ENCODE results near the gene MKS1.
A peak's percentile ranks its signal among the peaks of the same experiment; 100 is the strongest.

The MKS1 gene

GRCh38 chr17:58219007-58219788 lies at the start of gene MKS1:
Gene MKS1 (minus strand): TSS chr17:58219255. CDS start chr17:58219230, 25 bp downstream.
- DNase-seq, result peak; percentile 98

DNA sequence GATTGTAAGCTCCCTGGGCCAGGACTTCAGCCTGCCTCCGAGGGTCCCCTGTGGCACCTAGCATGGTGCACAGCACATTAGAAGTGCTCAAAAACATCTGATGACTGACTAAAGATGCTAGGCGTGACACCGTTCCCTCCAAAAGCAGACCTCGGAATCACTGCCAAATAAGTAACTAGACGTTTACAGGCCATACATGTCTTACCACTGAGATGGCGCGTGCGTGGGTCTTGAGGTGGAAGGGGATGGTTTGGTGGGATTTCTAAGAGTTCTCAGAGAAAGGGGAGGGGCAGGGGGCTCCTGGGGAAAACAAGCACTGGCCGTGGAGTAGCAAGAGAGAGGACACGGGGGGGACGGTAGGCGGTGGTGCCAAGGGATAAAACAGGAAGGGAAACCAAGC lies 49.3 kb upstream of the MKS1 start:
- no peak for DNase-seq

DNA sequence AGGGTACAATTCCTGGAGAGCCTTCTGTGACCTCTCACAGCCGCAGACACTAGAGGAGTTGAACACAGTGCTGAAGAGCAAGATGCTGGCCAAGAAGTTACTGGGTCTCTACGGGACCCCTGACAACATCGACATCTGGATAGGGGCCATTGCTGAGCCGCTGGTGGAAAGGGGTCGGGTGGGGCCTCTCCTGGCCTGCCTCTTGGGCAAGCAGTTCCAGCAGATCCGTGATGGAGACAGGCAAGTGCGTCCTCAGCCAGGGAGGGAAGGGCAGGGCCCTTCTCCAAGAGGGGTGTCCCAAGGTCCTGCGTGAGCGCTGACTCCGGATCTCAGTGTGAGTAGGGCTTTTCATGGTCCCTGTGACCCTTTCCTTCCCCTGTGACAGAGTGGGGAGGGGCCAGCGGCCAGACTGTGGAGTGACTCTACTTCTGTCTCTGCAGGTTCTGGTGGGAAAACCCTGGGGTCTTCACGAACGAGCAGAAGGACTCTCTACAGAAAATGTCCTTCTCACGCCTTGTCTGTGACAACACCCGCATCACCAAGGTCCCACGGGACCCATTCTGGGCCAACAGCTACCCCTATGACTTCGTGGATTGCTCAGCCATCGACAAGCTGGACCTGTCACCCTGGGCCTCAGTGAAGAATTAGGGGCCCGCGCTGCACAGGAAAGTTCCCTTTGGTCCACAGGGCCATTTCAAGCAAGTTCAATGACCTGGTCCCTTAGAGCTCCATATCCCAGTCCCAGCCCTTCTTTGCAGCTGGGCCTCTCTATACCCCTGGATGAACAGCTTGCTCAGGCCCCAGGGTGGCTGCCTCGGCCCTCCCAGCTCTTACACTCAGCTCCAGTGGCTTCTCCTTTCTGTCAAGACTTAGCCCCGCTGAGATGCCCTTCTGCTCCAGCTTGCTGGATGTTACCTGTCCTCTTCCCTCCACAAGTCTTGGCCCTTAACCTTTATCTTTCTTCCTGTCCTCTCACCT lies 48.6 kb upstream of the MKS1 start:
- DNase-seq, result peak; percentile 19

- peak; percentile 21 for DNase-seq
Measured at GRCh38 chr17:58265902-58266875, 47.1 kb upstream of the MKS1 start.

GRCh38 chr17:58265271-58265670 lies 46.2 kb upstream of the MKS1 start:
- peak; percentile 14 for DNase-seq

DNA sequence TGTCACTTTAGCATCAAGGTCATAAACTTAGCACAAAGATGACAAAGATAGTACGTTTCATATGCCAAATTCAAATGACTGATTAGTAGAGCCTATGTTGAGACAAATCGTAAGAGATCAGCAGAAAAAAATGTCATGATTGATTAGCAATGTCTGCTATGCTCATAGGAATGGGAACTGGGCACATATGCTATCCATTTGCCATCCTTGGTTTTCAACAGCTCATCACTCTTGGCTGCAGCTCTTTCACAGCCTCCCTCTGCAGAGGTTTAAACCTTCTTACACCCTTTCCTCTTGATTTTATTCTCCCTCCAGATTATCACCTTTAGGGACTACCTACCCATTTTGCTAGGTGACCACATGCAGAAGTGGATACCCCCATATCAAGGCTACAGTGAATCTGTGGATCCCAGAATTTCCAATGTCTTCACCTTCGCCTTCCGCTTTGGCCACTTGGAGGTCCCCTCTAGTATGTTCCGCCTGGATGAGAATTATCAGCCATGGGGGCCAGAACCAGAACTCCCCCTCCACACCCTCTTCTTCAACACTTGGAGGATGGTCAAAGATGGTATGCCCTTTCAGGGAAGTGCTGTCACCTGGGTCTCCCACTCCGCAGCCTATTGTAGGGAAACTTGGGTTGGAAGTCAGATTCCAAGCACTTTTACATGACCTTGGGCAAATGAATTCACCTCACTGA lies 45.5 kb upstream of the MKS1 start:
- no peak for DNase-seq

GRCh38 chr17:58263773-58264172 lies 44.7 kb upstream of the MKS1 start:
- no peak for DNase-seq

DNA sequence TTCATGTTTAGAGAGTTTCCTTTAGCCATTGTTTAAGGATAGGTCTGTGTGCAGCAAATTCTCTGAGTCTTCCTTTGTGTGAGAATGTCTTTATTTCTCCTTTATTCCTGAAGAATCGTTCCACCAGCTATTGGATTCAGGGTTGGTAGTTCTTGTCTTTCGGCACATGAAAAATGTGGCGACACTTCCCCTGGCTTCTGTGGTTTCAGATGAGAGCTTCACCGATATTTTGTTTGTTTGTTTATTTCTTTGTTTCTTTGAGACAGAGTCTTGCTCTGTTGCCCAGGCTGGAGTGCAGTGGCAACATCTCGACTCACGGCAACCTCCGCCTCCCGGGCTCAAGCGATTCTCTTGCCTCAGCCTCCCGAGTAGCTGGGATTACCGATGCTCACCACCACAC lies 43.1 kb upstream of the MKS1 start:
- DNase-seq, result no peak

- no peak for DNase-seq
Measured at GRCh38 chr17:58254803-58255202, 35.7 kb upstream of the MKS1 start.

GRCh38 chr17:58253082-58253481 lies 34.0 kb upstream of the MKS1 start:
- no peak for DNase-seq

- no peak for DNase-seq
Measured at GRCh38 chr17:58252141-58252540, 33.1 kb upstream of the MKS1 start.

GRCh38 chr17:58250344-58251011 lies 31.4 kb upstream of the MKS1 start:
- DNase-seq, result no peak

GRCh38 chr17:58249270-58250133 lies 30.4 kb upstream of the MKS1 start:
- peak; percentile 80 for DNase-seq

DNA sequence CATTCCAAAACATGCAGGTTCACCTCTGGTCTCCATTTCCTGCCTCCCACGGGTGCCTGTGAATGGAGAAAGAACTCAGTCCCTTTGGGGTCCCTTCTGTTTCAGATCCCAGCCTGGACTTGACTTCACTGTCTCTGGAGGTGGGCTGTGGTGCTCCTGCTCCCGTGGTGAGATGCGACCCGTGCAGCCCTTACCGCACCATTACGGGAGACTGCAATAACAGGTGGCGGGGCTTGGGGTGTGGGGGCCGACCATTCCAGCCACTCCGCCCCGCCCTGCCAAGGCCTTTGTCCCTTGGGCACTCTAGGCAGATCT lies 29.9 kb upstream of the MKS1 start:
- no peak for DNase-seq

- peak; percentile 27 for DNase-seq
Measured at GRCh38 chr17:58247511-58248363, 28.7 kb upstream of the MKS1 start.

- DNase-seq, result no peak
Measured at GRCh38 chr17:58246781-58247180, 27.7 kb upstream of the MKS1 start.

GRCh38 chr17:58246104-58246740 lies 27.2 kb upstream of the MKS1 start:
- DNase-seq, result no peak

DNA sequence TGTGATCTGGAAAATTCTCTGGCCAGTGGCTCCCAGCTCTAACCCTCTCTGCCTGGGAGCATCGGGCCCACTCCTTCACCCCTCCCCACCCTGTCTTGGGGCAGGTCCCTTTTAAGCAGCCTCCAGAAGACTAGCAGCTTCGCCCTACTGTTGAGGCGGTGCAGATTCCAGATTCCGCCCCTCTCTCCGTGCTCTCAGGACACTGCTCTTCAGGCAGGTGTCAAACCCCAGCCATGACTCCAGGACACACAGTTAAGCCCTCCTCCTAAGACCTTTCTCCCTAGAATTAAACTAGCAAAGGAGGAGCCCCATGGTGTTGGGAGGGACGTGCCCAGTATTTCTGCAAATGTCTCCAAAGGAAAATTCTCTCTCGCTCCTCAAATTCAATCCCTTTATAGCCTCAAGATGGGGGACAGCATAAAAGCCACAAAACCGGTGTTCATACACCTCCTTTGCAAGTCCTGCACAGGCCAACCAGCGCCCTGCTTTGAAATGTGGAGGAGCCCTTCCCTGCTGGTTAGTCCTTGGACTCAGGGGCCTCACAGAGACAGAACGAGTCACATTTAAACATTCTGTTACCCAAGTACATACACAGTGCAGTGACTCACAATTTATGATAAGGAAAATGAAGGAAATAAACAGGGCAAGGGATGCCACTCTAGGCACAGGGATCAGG lies 26.5 kb upstream of the MKS1 start:
- DNase-seq, result no peak

Measured in hematopoietic multipotent progenitor cell treated with erythropoietin and hydrocortisone succinate and interleukin-3 and kit ligand, for 4 days (in vitro differentiated cells).